SK-MEL-5 (cell line): ENCODE measurements around the gene LCOR. TPM values are rescaled to one million over a fixed set of nuclear protein-coding genes. Genes with fewer than 3 reads are reported as not detected.

ENCODE experiments used
- DNase-seq: peaks from one replicate; pipeline ENCODE4 v3.0.0-alpha.2; 2016; ENCODE audit warnings: low read depth, low spot score
- in situ Hi-C: cut with HindIII; loops from 2 replicates; pipeline ENCODE4 v1.10.0; 2016; ENCODE audit warnings: low sequenced_read_pairs, high pct_unique_total_duplicates, low pct_unique_long_range_greater_than_20kb
- total RNA-seq: library from RNA; depleted of rRNA; stranded (reverse); fragments of >200 nt; shearing (Covaris generic); gene quantifications from 2 replicates; pipeline ENCODE4 v1.2.3, GENCODE V29; 2014

Gene LCOR
- total RNA-seq, 1 experiment from 2014 or later: 9.5 TPM

DNA sequence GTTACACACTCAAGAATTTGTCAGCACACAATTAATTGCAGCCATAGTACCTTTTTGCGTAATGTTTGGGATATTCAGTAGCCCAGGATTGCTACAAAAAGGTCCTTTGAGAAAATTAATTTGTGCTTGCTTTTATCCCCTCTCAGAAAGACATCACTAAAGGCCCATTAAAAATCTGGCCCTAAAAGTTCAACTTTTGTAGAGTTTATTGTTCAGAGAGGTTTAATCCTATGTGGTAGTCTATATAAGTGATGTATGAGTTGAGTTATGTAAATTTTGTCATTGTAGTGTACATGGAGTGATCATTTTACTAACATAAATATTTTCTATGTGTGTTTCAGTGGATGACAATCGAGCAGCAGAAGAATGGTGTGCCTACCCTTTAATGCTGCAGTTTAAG is 126.0 kb downstream of the LCOR start:
- no peak for DNase-seq
- in situ Hi-C loops: no loop called here

DNA sequence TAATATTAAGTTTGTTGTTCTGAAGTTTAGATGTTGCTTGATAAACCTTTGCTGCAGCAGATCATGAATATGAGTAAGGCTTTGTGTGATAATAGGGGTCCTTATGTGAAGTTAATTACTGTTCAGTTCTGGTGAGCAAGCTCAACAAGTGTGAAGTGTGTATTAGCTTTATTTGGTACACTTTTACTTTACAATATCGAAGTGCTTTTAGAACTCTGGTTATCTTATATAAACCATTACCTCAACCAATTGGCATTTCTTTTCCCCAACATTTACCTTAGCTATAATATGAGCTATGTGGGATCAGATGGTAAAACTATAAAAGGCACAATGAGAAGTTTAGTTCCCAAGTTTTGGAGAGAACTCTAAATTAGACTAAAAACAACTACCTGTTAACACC is 127.6 kb downstream of the LCOR start:
- no peak for DNase-seq
- in situ Hi-C loops: no loop called here

DNA sequence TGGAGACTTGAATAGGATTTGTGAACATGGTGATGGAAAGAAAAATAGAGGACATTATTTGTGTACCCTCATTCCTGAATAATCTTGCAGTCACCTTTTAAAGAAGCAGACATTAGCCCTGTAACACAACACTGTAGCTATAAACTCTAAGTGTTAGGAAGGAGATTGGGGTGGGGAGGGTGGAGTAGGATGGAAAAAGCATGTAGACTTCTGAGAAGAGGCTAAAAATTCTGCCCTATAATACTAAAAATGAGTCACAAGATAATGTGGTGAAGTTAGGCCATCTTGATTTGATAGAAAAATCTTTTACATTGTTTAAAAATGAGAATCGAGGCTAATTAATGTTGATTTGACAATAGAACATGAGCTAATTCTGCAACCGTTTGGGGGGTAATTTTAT is 128.8 kb downstream of the LCOR start:
- DNase-seq: no peak
- in situ Hi-C loops: no loop called here

DNA sequence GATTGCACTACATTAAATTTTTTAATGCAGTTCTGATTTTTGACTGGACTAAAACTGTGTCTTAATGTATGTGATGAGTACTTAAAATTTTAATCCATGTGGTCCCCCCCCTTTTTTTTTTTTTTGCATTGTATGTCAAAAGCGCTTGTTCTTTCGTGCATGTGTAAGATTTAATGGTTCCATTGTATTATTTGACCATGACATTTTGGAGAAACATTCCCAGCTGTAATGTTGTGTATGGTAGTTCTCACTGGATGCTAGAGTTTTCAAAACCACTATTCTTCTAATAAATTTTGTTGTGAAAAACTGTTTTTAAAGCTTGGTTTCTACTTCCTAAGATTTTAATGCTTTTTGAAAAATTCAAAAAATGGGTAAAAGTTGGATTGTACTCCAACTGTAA is 132.0 kb downstream of the LCOR start:
- DNase-seq: no peak
- in situ Hi-C loops: no loop called here

DNA sequence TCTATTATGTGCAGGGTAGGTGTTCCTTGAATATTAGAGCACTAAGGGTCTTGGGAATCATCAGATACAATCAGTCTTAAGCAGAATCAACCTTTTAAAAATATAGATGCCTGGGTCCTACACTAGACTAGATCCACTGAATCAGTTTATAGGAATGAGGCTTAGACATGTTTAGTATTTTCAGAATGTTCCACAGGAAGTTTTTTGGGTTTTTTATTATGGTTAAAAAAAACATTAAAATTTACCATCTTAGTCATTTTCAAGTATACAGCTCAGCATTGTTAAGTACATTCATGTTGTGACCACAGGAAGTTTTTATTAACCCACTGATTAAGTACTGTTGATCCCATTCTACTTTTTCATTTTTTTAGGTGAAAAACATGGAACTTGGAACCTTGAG is 135.7 kb downstream of the LCOR start:
- DNase-seq: no peak
- in situ Hi-C loops: no loop called here

DNA sequence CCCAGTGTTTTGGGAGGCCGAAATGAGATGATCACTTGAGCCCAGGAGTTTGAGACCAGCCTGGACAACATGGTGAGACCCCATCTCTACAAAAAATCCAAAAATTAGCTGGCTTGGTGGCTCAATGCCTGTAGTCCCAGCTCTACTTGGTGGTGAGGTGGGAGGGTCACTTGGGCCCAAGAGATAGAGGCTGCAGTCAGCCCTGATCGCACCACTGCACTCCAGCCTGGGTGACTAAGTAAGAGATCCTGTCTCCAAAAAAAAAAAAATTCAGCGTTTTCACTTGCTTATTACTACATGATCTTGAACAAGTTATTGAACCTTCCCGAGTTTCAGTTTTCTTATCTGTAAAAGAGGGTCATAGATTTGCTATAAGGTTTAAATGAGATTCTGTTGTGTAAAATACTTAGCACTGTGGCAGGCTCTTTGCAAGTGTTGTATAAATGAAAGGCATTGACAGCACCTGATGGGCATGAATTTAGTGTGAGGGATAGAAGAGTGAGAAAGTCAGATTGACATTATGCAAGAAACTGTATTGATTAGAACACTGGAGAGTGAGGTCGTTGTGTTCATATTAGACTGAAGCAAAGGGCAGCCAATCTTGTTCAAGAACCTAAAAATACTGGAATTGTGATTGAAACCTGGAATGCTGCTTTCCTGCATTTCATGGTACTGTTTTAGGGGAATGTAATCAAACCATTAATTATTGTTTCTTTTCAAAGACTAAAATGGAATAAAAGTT is 136.8 kb downstream of the LCOR start:
- in situ Hi-C loops: no loop called here
- DNase-seq: no peak

DNA sequence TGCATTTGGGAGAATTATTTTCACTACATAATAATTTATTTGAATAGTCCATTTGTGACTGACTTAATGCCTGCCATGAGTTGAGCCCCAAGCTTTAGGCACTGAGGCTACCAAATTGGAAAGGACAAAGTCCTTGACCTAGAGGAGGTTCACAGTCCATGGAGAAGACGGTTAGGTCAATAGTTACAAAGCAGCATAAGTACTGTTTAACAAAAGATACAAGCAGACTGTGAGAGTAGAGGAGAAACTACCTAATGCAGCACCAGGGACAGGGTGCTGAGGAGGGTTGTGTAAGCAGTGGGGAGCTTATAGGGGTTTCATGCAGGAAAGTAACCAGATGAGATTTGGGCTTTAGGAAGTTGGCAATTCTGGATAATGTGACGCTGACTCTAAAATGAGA is 139.2 kb downstream of the LCOR start:
- in situ Hi-C loops: no loop called here
- DNase-seq: no peak

DNA sequence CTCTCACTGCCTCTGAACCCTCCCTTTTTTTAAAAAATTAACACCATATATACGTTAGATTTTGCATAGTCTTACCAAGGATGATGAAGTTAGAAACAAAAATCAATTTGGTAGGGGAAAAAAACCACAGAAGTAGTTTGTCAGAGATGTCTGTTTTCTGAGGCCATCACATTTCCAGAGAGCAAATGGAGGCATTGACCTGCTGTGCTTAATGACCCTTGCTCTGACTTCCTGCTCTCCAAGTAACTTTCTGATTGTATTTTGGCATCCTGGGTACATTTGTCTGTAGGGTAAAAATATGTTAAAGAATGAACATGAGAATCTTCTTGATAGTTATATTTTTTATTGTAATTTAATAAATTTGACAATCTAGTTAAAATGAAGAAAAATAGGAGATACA is 140.2 kb downstream of the LCOR start:
- no peak for DNase-seq
- in situ Hi-C loops: no loop called here

DNA sequence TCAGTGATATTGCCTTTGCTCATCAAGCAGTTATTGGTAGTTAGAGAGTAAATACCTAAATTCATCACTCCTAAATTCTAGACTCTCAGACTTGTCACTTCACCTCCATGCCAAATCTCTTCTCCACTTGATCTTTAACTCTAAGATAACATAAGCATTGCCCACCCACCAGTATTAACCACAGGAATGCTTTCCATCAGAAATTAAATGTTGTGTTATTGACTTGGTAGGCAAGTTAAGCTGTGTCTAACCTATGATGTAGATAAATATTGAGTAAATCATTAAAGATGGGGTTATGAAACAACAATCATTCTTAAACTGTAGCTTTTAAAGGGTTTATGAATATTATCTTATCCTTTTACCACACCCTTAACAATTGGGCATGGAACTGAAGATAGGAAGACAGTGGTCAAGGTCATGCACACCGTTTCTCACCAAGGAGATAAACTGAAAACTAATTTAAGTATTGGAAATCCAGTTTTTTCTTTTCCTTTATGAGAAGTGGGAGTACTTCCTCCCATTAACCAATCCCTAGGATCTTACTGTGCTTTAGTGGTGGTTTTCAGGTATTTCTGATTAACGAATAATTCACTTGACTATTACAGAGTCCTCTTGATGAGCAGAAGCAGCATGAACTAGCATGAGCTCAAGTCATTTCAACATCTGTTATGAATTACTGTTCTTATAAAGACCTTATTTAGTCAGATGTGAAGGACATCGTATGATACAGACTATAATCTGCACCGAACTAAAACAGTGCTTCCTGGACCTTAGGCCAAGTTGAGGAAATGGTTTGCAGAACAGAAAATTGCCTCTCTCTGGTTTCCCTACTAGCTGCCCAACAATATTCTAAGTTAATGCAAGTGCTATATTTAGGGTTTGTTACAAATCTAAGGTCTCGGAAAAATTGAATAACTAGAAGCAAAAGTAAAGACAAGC is 142.0 kb downstream of the LCOR start:
- in situ Hi-C loops: no loop called here
- DNase-seq: no peak

DNA sequence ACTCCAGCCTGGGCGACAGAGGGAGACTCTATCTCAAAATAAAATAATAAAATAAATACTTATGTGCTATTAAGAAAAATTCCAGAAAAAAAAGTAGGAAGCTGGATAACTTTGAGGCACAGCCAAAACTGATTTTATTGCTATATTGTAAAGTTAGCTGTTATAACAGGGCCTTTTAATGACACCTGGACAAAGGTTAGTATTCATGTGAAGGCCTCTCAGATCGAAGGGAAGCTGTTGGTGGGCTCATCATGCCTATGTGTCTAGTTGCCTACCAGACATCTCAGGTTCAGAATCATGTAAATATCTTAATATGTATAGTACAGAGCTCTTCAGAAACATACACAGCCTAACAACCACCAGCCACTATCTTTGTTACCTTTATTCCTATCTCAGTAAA is 143.0 kb downstream of the LCOR start:
- DNase-seq: no peak
- in situ Hi-C loops: no loop called here

DNA sequence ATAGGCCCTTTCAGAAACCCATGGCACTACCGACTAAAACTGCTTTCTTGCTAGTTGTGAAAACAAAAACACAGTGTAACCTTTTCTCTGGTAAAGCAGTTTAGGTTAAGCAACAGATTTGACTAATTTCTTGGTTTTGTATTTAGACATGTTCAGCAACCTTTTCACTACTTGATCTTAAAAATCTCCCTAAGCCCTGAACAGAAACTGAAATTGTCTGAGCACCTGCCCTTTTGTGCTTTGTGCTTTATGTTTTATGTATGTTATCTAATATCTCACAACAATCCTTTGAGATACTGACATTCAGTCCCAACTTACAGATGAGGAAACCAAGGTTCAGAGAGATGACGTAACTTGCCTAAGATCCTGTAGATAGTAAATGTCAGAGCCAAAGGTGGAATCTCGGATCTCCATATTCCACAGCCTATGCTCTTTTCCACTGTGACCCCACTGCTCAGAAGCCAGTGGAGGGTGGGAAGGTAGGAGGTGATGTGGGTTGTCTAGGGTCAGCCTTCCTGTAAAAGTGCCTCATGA is 146.6 kb downstream of the LCOR start:
- no peak for DNase-seq
- in situ Hi-C loops: no loop called here

DNA sequence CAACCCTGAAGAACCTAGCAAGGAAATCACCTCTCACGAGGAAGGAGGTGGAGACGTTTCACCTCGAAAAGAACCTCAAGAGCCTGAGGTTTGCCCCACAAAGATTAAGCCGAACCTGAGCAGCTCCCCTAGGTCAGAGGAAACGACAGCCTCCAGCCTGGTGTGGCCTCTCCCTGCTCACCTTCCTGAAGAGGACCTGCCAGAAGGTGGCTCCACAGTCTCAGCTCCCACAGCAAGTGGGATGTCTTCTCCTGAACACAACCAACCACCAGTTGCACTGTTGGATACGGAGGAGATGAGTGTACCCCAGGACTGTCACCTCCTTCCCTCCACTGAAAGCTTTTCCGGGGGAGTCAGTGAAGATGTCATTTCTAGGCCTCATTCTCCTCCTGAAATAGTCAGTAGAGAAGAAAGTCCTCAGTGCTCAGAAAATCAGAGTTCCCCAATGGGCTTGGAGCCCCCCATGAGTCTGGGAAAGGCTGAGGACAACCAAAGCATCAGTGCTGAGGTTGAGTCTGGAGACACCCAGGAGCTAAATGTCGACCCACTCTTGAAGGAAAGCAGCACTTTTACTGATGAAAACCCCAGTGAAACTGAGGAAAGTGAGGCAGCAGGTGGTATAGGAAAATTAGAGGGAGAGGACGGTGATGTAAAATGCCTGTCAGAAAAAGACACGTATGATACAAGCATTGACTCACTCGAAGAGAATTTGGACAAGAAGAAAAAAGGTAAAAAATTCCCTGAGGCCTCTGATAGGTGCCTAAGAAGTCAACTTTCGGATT is 150.2 kb downstream of the LCOR start:
- in situ Hi-C loops: no loop called here
- no peak for DNase-seq

DNA sequence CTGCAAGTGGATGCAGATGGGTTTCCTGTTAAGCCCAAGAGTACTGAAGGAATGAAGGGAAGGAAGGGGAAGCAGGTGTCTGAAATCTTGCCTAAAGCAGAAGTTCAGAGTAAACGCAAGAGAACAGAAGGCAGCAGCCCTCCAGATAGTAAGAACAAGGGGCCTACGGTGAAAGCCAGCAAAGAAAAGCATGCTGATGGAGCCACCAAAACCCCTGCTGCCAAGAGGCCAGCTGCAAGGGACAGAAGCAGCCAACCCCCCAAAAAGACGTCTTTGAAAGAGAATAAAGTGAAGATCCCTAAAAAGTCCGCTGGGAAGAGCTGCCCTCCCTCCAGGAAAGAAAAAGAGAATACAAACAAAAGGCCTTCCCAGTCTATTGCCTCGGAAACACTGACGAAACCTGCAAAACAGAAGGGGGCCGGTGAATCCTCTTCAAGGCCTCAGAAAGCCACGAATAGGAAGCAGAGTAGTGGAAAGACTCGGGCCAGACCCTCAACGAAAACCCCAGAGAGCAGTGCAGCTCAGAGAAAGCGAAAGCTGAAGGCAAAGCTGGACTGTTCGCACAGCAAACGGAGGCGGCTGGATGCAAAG is 152.5 kb downstream of the LCOR start:
- DNase-seq: no peak
- in situ Hi-C loops: no loop called here

DNA sequence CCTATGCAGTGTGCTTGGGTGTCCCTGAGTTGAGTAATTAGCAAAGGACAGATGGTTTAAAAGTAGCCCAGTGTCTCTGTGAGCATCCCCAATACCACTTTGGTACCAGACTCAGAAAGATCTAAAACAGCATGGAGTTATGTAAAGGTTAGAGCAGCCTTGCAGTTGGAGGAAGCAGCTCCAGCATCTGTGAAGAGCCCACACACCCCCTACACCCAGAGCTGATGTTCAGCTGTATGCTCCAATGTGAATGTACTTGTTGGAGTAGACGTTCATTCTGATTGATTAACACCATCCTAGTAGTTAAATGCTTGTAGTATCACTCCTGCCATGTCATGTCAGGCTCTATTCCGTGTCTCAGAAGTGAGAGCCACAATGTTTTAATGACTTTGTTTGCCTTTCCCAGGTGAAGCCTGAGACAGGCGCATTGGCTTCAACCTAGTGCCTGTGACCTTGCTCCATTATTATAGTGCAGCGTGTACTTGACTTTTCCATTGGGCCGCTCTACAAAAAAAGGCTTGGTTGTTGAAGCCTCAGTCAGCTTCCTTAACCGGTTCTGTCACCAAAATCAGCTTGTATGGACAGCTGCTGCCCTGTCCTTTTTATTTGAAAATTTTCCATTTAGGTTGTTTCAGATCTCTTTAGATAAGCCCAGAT is 154.2 kb downstream of the LCOR start:
- in situ Hi-C loops: no loop called here
- no peak for DNase-seq

DNA sequence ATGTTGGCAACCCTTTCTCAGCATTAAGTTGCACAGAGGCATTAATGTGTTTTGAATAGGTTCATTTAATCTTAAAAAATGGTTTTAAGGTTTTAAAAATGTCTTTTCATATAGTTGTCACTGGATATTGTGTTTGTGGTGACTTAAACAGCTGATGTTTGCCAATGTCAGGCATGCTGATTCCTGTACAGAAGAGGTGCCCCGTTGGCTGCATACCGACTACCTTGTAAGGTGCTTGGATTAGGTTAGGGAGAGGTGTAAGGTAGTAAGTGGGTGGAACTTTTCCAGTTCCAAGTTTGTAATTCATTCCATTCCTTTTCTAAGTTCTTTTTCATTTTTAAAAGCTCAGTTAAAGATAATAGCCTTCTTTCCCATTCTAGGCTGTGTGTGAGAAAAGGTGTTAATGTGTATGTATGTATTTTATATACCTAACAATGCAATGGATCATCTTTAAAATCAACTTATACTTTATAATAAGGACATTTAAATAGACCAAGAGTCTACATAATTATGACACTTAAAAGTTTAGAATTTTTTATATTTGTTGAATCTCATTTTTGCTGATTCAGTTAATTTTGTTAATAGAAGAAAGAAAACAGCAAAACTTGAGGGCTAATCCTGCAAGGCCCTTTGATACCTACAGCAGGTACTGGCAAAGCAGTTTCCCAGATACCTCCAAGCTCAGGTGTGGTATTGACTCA is 155.2 kb downstream of the LCOR start:
- in situ Hi-C loops: no loop called here
- DNase-seq: no peak

DNA sequence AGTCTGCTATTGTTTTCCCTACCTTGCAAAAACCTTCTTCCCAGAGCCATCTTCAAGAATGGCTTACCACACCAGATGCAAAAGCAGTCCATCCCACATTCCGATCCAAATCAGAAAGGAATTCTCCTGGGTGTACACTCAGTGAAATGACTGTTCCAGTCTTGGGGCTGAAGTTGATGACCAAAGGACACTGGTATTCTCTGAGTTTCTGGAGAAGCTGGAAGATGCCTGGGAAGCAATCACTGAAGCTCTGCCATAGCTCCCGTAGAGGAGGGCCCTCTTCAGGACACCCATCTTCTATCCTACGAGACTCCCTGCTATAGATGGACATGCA is 155.7 kb downstream of the LCOR start:
- in situ Hi-C loops: no loop called here
- DNase-seq: no peak

DNA sequence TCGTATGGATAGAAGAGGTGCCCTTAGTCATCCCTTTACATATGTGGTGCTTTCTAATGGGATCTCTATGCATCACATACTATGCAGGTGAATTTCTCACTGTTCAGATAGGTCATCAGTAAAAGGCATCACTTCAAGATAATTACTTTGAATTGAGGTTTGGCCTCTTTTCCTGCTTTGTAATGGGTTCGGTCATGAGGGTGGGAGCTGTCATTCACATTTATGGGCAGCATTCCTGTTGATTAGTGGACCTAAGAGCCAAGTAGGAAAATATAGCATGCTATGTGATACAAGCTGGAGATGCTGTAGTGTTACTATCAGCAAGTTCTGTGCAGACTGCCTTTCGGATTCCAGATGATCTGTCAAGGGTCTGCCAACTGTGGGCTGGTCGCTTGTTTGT is 156.3 kb downstream of the LCOR start:
- DNase-seq: no peak
- in situ Hi-C loops: no loop called here
